B cell (primary cell): ENCODE measurements around the gene ARMCX4. TPM values are rescaled to one million over a fixed set of nuclear protein-coding genes. Genes with fewer than 3 reads are reported as not detected.

Experiments
- ATAC-seq: fragments of 200-7000 bp; cut with Tn5 transposase; one replicate; pipeline ENCODE4 v1.10.0; 2021; ENCODE audit warnings: low read depth, mild to moderate bottlenecking, moderate number of reproducible peaks, moderate library complexity
- CTCF ChIA-PET: fragments of 350-600 bp; sonication (Branson Sonifier 250); formaldehyde crosslinking; loops from one replicate; lab custom pipeline; 2021; ENCODE audit warnings: antibody characterized with exemption, inconsistent platforms; lab: Charles Lee
- POLR2A ChIA-PET: fragments of 350-600 bp; sonication (Branson Sonifier 250); formaldehyde crosslinking; loops from one replicate; lab custom pipeline; 2021; ENCODE audit warnings: antibody characterized with exemption; lab: Charles Lee
- DNase-seq: peaks from one replicate; pipeline ENCODE4 v3.0.0; 2013
- H2AFZ ChIP-seq: 2 replicates; pipeline ENCODE4 v1.6.1; 2012; ENCODE audit warnings: mild to moderate bottlenecking, low read depth, low read length; ENCODE audit not compliant: insufficient read depth, poor library complexity, severe bottlenecking
- H3K27ac ChIP-seq, 2 donors: 1 replicate in 1 of 2; 2 replicates in 1 of 2; pipeline ENCODE4 v1.5.1; 2012 to 2013; ENCODE audit warnings: low read length in 2 of 2, mild to moderate bottlenecking in 2 of 2, moderate library complexity in 1 of 2
- H3K27me3 ChIP-seq, 4 experiments: fragments of 200-600 bp in 1 of 4; sonication (generic) in 1 of 4; replicated peaks in 1 of 4; 1 replicate in 2 of 4; 2 replicates in 2 of 4; pipeline versions ENCODE4 v1.6.1 to v1.7.0; 2013 to 2016; ENCODE audit warnings: low read length in 3 of 4, mild to moderate bottlenecking in 2 of 4, mixed read lengths in 1 of 4, moderate library complexity in 1 of 4; ENCODE audit not compliant: insufficient read depth in 4 of 4, control insufficient read depth in 3 of 4; ENCODE audit errors: control extremely low read depth in 1 of 4
- H3K36me3 ChIP-seq, 2 experiments: replicated peaks in 1 of 2; 1 replicate in 1 of 2; 2 replicates in 1 of 2; pipeline versions ENCODE4 v1.6.1 to v1.7.1; 2013; ENCODE audit warnings: low read length in 1 of 2; ENCODE audit not compliant: insufficient read depth in 2 of 2, control insufficient read depth in 1 of 2; ENCODE audit errors: control extremely low read depth in 1 of 2, extremely low read depth in 1 of 2
- H3K4me1 ChIP-seq, 2 donors: fragments of 200-600 bp in 1 of 2; sonication (generic) in 1 of 2; 1 replicate in 1 of 2; 2 replicates in 1 of 2; pipeline versions ENCODE4 v1.5.1 to v1.6.1; 2013 to 2017; ENCODE audit warnings: low read length in 2 of 2; ENCODE audit not compliant: control insufficient read depth in 2 of 2, insufficient read depth in 2 of 2
- H3K4me2 ChIP-seq: replicated peaks from 2 replicates; pipeline ENCODE3; 2012; ENCODE audit warnings: mild to moderate bottlenecking, low read depth, low read length; ENCODE audit not compliant: poor library complexity, severe bottlenecking
- H3K4me3 ChIP-seq, 5 experiments: fragments of 200-600 bp in 1 of 5; sonication (generic) in 1 of 5; 1 replicate in 3 of 5; 2 replicates in 2 of 5; pipeline versions ENCODE4 v1.5.1 to v1.7.0; 2011 to 2016; ENCODE audit warnings: low read length in 4 of 5, mild to moderate bottlenecking in 4 of 5, low read depth in 2 of 5, control low read depth in 1 of 5, moderate library complexity in 1 of 5; ENCODE audit not compliant: insufficient read depth in 1 of 5; ENCODE audit errors: control extremely low read depth in 1 of 5, extremely low read depth in 1 of 5
- H3K79me2 ChIP-seq: fragments of 200-600 bp; sonication (generic); one replicate; pipeline ENCODE4 v1.6.0; 2016; ENCODE audit warnings: low read length; ENCODE audit not compliant: control insufficient read depth, insufficient read depth
- H3K9ac ChIP-seq: fragments of 200-600 bp; sonication (generic); 2 replicates; pipeline ENCODE4 v1.6.1; 2017; ENCODE audit warnings: mild to moderate bottlenecking, low read length, moderate library complexity
- H3K9me3 ChIP-seq, 3 donors: one replicate each; pipeline versions ENCODE4 v1.6.1 to v1.7.1; 2013; ENCODE audit warnings: low read length in 2 of 3; ENCODE audit not compliant: control insufficient read depth in 2 of 3, insufficient read depth in 1 of 3; ENCODE audit errors: control extremely low read depth in 1 of 3
- H4K20me1 ChIP-seq: 2 replicates; pipeline ENCODE4 v1.6.0; 2012; ENCODE audit warnings: mild to moderate bottlenecking, low read length; ENCODE audit not compliant: insufficient read depth, control insufficient read depth, poor library complexity, severe bottlenecking
- H3K27ac Mint-ChIP-seq: one replicate; pipeline ENCODE4 v1.8.0; 2021; ENCODE audit warnings: mixed read lengths
- H3K27me3 Mint-ChIP-seq: one replicate; pipeline ENCODE4 v1.8.0; 2021; ENCODE audit warnings: mixed read lengths
- H3K4me1 Mint-ChIP-seq: one replicate; pipeline ENCODE4 v1.8.0; 2021; ENCODE audit warnings: mixed read lengths
- H3K4me3 Mint-ChIP-seq: one replicate; pipeline ENCODE4 v1.8.0; 2021; ENCODE audit warnings: mixed read lengths
- H3K9me3 Mint-ChIP-seq: one replicate; pipeline ENCODE4 v1.8.0; 2022; ENCODE audit warnings: mixed read lengths; ENCODE audit not compliant: insufficient read depth
- EZH2 ChIP-seq: IDR thresholded peaks from 2 replicates; pipeline ENCODE4 v1.6.1; 2012; ENCODE audit warnings: borderline replicate concordance, low read depth, mild to moderate bottlenecking, moderate library complexity, low read length; ENCODE audit not compliant: insufficient read depth, poor library complexity, severe bottlenecking
- WGBS: methylation state at CpG from one replicate; pipeline ENCODE4 v1.1.5; 2013; ENCODE audit warnings: missing lambda C conversion rate; ENCODE audit not compliant: insufficient coverage; 5-methylcytosine and 5-hydroxymethylcytosine counted together
- intact Hi-C: fragments of 100-400 bp; cut with micrococcal nuclease; formaldehyde crosslinking; loops from one replicate; pipeline ENCODE4 v1.10.0; 2022
- polyA plus RNA-seq: library from polyadenylated mRNA; depleted of rRNA; stranded (reverse); fragments of >200 nt; gene quantifications from 2 replicates; pipeline ENCODE4 v1.2.3, GENCODE V29; 2012
- total RNA-seq, 2 donors: library from RNA; stranded (reverse); fragments of 120-200 nt in 1 of 2; gene quantifications; 1 replicate in 1 of 2; 2 replicates in 1 of 2; pipeline versions ENCODE4 v1.2.3 to v1.2.4, GENCODE V29; 2013 to 2022
- TF ChIP-seq, protein P1 (sequence below): fragments of 200-600 bp; IDR thresholded peaks from one replicate; pipeline ENCODE4 v1.8.0; 2022; ENCODE audit warnings: antibody characterized with exemption, mild to moderate bottlenecking

Gene ARMCX4
- total and polyA plus RNA-seq, 2 donors (not counting 1 experiment from before 2014, with no cell fraction given), result 2.1 to 8.2 TPM

DNA sequence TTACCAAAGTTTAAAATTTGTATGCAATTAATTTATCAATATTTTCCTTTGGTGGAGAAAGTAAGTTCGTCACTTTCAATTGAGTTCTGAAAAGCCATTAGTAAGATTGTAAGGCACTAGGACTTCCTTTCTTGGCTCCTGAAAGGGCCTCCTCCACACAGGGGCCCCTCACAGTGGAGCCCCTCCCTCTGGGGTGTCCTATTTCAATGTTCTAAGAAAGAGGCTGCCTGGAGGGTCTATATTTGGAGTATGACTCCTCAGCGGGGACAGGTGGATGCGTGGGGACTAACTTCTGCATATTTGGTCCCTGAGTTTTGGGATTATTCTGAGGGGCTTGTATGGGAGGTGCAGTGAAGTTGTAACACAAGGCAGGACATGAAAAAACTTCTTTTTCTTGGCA is 1.6 kb upstream of the ARMCX4 start:
- no peaks in the 10 kb centered on the region for H3K9me3 ChIP-seq
- H3K79me2 ChIP-seq, result no peaks in the 10 kb centered on the region
- ChIA-PET POLR2A (no interaction called here), CTCF (no interaction called here)
- H3K4me3 ChIP-seq, result no peak overlapping the region
- H3K36me3 ChIP-seq, result no peaks in the 10 kb centered on the region
- TF ChIP-seq, protein P1, sequence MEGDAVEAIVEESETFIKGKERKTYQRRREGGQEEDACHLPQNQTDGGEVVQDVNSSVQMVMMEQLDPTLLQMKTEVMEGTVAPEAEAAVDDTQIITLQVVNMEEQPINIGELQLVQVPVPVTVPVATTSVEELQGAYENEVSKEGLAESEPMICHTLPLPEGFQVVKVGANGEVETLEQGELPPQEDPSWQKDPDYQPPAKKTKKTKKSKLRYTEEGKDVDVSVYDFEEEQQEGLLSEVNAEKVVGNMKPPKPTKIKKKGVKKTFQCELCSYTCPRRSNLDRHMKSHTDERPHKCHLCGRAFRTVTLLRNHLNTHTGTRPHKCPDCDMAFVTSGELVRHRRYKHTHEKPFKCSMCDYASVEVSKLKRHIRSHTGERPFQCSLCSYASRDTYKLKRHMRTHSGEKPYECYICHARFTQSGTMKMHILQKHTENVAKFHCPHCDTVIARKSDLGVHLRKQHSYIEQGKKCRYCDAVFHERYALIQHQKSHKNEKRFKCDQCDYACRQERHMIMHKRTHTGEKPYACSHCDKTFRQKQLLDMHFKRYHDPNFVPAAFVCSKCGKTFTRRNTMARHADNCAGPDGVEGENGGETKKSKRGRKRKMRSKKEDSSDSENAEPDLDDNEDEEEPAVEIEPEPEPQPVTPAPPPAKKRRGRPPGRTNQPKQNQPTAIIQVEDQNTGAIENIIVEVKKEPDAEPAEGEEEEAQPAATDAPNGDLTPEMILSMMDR, result no peak
- TF ChIP-seq EZH2, result no peak
- DNase-seq (no peak), ATAC-seq (no peak)
- Mint-ChIP-seq H3K27me3 (peaks cover 9% of the 10 kb centered on the region), H3K4me3 (no peak overlapping the region), H3K9me3 (no peaks in the 10 kb centered on the region), H3K27ac (no peak overlapping the region), H3K4me1 (peaks cover 10% of the 10 kb centered on the region)
- peaks cover 3 to 4% of the 10 kb centered on the region in 2 donors for H3K4me1 ChIP-seq
- H3K27ac ChIP-seq, result no peak overlapping the region
- no peaks in the 10 kb centered on the region for H4K20me1 ChIP-seq
- no peak overlapping the region for H3K9ac ChIP-seq
- no peak overlapping the region for H3K4me2 ChIP-seq
- no peak overlapping the region for H2AFZ ChIP-seq
- WGBS, result 77% methylated on average over 2 of the region's 3 CpGs
- intact Hi-C loops, result no loop called here
- H3K27me3 ChIP-seq, result peaks cover 0 to 5% (median 0%) of the 10 kb centered on the region in 4 experiments

DNA sequence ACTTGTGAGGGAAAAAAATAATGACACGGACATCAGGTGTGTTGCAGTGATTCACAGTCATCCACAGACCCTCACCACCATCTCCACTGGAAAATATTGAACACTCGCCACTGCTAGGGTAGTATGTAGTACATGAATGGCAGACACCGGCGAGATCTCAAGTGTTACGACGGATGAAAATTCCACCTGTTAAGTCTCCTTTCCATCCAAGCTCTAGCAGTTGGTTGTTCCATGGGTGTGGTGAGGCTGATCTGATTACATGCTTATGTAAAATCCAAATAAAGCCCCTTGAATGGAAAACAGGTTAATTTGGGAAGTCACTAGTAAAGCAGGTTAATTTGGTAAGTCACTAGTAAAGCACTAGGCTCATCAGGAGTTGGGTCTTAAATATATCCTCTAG is 1.1 kb upstream of the ARMCX4 start:
- no peaks in the 10 kb centered on the region for H3K9me3 ChIP-seq
- no peak overlapping the region for H2AFZ ChIP-seq
- peaks cover 3 to 4% of the 10 kb centered on the region in 2 donors for H3K4me1 ChIP-seq
- Mint-ChIP-seq H3K27me3 (peaks cover 9% of the 10 kb centered on the region), H3K27ac (no peak overlapping the region), H3K9me3 (no peaks in the 10 kb centered on the region), H3K4me1 (peaks cover 10% of the 10 kb centered on the region), H3K4me3 (no peak overlapping the region)
- POLR2A ChIA-PET, result no interaction called here
- no CpG with 5 or more reads among the region's 6 CpGs for WGBS
- H3K9ac ChIP-seq, result no peak overlapping the region
- H3K36me3 ChIP-seq, result no peaks in the 10 kb centered on the region
- H3K27me3 ChIP-seq, result peaks cover 0 to 5% (median 0%) of the 10 kb centered on the region in 4 experiments
- H3K79me2 ChIP-seq, result no peaks in the 10 kb centered on the region
- intact Hi-C loops, result no loop called here
- CTCF ChIA-PET, result no interaction called here
- H4K20me1 ChIP-seq, result no peaks in the 10 kb centered on the region
- DNase-seq (no peak), ATAC-seq (no peak)
- no peak overlapping the region for H3K27ac ChIP-seq
- TF ChIP-seq, protein P1, result no peak
- TF ChIP-seq EZH2, result no peak
- no peak overlapping the region for H3K4me3 ChIP-seq
- H3K4me2 ChIP-seq, result no peak overlapping the region
